Measurements from ENCODE around the gene IKBIP.
"Not testable (repeated sequence)": the region's sequence is repeated elsewhere in the genome, so short reads cannot be mapped to it uniquely, and the experiment has no call there.

Gene IKBIP
- 3.4 to 6.9 reads per million in 2 donors for total RNA-seq

DNA sequence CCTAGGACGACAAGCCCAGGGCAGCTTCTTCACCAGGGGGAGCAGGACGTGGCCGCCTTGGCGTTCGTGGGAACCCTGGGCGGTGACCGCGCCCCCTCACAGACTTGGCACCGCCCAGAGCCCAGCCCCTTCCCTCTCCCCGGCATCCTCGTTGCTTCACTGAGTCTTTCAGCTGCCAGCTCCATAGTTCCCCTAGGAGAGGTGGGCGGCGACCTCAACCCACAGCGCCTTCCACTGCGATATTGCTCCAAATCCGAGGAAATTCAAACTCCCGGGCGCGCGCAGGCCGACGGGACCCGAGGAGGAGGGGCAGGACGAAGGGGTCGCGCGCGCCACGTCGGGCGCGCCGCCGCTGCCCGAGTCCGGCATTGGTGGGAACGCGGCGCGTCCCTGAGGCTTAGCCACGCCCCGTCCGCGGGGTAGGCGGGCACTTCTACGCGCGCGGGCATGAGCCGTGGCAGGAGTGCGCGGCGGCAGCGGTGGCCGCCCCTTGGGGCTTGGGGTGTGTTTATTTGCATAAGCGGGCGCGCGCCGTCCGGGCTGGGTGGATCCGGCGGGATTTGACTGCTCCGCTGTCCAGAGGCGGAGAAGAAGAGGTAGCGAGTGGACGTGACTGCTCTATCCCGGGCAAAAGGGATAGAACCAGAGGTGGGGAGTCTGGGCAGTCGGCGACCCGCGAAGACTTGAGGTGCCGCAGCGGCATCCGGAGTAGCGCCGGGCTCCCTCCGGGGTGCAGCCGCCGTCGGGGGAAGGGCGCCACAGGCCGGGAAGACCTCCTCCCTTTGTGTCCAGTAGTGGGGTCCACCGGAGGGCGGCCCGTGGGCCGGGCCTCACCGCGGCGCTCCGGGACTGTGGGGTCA, at the start of gene IKBIP, which contains the start of gene APAF1:
Gene IKBIP (minus strand): TSS at position 77 of the 860 bp plus-strand sequence. CDS start 87 bp downstream, outside the sequence.
Gene APAF1 (plus strand): TSS at position 579 of the 860 bp plus-strand sequence. CDS start 3,070 bp downstream, outside the sequence.
- peak; percentile 93 to 97 (median 94) for DNase-seq

DNA sequence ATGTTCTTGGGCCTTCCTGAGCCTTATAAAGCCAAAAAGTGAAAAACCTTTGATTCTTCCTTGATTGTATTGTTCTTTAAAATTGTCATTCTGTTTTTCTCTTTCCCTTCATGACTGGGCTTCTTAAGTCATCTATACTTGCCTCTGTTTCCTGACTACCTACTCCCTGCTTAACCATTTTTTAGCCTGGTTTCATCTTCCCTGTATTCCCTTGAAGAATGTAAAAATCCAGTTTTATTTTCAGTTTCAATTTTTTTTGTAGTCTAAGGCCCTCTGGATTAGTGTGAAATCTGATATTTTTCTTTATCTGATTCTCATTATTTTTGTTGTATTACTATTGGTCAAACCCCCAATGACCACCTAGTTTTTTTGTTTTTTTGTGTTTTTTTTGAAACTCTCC, 46.8 kb upstream of the IKBIP start:
- no peak for DNase-seq

GRCh38 chr12:98686603-98687002, 42.0 kb upstream of the IKBIP start:
- DNase-seq, result no peak

DNA sequence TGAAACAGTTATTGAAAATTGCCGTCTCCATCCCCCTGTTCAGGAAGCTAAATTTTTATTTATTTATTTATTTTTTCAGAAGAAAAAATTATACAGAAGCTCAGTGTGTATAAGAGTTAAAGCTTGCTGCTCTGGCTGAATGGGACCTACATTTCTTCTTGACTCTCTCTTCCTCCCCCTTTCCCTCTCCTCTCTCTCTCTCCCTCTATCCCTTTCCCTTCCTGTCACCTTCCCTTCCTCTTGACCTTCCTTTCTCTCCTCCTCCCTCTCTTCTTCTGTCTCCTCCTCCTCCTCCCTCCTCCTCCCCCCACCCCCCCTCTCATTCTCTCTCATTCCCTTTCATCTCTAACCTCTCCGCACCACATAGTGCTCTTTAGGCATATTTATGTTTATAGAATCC, 39.6 kb upstream of the IKBIP start:
- DNase-seq, result no peak

DNA sequence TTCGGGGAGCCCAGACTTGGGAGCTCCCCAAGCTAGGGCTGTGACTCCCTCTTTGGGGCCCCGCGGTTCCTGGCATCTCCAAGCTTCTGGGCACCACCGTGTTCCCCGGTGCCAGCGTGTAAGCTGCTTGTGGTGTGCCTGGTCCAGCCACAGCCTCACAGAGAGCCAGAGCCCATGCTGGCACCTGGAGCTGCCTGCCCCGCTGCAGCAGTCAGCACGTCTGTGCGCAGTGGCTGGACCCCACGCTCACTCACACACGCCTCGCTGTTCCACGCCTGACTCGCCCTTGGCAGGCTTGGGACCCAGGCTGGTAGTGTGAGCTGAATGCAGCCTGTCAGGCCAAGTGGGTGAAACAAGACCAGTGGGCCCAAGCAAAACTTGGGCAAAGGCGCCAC, 35.0 kb upstream of the IKBIP start:
- no peak for DNase-seq

- DNase-seq, result no peak
Measured at GRCh38 chr12:98678946-98679610, 34.5 kb upstream of the IKBIP start.

DNA sequence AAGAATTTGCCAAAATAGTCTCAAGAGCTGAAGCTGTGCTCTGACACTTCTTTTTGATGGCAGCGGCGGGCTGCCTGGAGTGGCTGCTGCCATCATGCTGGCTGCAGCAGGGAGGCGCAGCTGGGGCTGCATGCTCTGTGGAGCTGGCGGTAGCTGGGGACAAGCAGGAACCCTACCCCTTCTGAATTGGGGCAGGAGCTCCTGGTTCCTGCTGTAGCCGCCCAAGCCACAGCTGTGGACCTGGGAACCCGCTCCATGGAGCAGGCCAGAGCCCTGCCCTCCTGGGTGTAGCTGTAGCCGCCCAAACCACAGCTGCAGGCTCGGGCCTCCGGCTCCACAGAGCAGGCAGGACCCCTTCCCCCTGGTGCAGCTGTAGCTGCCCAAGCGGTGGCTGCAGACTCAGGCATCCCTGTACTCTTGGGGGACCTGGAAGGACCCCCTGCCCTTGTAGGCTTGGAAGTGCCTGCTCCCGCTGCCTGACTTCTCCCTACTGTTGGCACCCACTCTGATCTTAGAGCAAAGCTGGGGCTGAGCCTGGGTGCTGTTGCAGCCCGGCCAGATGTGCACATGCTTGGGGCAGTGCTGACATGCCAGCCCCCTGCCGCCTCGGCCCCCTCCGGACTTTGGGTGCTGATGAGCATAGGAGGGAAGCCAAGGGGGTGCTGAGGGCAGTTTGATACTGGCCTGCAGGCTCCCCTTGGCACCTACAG, 33.8 kb upstream of the IKBIP start:
- no peak for DNase-seq

DNA sequence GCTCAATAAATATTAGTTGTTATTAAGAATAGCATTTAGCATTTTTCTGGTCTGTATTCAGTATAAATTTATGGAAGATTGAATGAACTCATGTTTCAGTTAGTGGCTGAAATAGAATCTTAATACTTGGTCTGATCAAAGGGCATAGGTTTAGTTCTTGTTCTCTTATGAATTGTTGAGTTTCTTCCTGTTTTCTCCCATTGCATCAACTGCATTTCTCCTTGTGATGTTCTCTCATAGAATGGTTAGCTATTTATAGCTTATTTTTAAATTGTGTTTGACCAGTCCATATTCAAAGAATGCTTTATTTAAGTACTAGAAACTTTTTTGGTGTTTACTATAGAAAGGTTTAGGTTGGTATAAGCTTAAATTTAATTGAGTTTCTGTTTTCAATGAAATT, 30.3 kb upstream of the IKBIP start:
- DNase-seq, result no peak

GRCh38 chr12:98671459-98671858, 26.9 kb upstream of the IKBIP start:
- no peak for DNase-seq

DNA sequence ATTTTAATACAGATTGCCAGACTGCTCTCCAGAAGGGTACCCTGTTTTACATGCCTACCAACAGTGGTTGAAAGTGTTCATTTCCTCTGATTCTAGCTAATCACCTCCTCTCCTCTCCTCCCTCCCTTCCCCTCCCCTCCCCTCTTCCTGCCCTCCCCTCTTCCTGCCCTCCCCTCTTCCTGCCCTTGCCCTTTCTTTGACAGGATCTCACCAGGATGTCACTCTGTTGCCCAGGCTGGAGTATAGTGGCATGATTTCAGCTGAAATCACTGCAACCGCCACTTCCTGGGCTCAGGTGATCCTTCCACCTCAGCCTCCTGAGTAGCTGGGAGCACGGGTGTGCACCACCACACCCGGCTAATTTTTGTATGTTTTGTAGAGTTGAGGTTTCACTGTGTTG, 25.2 kb upstream of the IKBIP start:
- peak in 1 of 5 experiments; percentile 42 for DNase-seq

- no peak for DNase-seq
Measured at GRCh38 chr12:98660521-98660920, 15.9 kb upstream of the IKBIP start.

DNA sequence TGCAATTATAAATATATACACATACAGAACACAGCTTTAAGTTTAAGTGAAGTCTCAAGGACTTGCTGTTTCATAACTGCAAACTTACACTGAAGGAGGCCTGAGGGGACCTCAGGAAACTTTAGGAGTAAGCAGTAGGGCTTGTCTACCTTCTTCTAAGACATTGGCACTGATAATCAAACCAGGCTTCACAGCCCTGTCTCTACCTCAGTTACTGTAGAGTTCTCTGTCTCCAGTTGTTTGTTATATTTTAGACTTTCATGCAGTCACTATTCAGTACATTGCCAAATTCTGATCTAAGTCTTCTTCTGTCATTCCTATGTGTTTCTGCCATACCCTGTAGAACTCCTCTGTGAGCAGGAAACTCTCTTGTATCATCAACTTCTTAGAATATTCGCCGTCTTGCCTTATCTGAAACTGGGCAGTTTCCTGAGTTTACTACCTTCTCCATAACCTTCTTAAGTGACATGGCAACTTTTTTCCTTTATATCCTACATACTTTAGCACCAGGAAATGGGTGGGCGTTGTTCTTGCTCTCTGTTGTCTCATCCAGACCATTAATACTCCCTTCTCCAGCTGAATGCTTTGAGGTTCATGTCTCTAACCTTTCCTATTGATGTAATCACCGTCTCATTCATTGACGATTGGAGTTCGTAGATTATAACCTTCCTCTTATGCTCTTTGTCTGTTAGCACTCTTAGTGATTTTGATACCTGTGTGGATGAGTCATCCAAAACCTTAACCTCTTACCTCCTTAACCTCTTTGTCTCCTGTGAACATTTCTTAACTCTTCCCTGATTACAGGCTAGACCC, 11.9 kb upstream of the IKBIP start:
- DNase-seq, result peak in 1 of 5 experiments; percentile 78

DNA sequence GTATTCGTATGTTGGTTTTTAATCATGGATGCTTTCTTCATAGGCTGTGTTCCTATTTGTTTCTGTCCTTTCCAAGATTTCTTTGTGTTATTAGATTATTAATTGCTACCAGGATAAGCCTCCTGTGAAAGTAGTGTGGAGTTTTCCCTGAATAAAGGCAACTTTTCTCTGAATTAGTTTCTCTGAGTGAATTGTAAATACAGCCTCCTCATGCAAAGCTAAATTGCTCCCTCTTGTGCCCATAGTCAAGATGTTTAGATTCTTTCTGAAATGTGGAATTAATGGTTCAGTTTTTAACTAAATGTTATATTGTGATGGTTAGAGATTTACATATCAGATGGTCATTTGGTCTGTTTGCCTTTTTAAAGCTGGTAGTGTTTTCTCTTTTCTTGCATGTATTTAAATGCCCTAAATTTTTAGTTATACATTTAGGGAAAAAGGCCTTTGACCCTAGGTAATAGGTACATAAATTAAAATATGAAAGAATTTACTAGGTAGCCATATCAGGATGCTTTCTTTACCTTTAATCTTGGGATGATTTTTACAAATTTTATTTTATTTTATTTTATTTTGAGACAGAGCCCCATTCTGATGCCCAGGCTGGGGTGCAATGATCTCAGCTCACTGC, 9.4 kb upstream of the IKBIP start:
- peak in 2 of 5 experiments; percentile 27 to 63 for DNase-seq

DNA sequence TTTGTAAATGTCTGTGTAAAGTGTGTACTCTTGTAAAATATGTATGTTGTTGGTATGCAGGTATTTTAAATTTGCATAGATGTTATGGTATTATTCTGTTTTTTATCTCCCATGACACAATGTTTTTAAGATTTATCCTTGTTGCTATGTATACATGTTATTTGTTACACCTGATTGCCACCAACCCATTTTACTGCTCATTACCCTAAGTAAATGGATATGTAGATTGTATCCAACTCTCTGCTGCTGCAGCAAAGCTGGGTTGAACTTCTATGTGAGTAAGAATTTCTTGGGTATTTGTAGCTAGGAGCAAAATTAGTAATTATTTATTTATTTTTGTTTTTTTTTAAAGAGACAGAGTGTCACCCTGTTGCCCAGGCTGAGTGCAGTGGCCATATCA, 6.7 kb upstream of the IKBIP start:
- DNase-seq, result no peak

DNA sequence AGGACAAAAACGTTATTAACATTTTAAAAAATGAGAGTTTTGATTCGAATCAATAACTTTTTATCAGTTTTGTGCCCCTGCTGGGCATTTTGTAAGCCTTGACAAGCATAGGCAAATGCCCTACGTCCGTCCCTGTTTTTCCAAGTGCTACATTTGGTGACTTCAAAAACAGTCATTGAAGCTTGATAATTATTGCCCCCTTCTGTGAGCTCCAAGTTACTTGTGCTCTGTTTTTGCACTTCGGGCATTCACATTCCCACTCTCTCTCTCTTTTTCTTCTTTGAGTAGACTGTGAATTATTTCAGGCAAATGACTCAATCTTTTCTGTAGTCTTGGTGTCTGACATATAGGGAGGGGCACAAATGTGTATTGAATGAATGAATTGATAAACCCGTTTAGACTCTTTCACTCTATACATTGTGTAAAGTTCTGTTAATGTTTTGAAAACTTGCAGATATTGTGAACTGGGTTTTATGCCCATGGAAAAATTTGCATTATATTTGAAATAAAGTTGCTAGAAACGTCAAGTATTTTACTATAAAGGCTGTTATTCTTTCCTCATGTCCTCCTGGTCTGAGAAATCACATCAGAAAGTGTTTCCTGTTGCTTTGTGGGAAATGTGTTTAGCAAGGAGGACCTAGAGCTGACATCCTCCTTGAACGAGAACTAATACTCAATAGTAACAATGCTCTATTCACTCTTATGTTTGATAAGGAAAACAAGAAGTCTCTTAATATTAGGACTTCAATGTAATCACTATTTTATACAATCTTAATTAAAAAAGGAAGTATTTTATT, 1.9 kb upstream of the IKBIP start:
- DNase-seq, result no peak

DNA sequence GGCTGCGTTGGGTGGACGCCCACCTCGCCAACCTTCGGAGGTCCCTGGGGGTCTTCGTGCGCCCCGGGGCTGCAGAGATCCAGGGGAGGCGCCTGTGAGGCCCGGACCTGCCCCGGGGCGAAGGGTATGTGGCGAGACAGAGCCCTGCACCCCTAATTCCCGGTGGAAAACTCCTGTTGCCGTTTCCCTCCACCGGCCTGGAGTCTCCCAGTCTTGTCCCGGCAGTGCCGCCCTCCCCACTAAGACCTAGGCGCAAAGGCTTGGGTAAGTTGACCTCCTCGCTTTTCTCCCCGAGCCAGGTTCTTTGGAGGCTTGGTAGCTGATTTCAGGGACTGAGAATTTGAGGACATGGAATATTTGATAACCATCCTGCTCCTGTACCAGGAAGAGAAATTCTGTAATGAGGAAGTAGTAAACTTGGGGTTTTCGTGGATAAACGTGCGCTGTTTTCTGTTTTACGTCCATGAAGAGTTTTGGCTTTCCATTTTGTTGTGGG, 1.0 kb upstream of the IKBIP start:
- DNase-seq, result peak in 2 of 5 experiments; percentile 0 to 16

- DNase-seq, result peak in 1 of 5 experiments; percentile 10
Measured at GRCh38 chr12:98644433-98644711, 216 bp downstream of the IKBIP start.

DNA sequence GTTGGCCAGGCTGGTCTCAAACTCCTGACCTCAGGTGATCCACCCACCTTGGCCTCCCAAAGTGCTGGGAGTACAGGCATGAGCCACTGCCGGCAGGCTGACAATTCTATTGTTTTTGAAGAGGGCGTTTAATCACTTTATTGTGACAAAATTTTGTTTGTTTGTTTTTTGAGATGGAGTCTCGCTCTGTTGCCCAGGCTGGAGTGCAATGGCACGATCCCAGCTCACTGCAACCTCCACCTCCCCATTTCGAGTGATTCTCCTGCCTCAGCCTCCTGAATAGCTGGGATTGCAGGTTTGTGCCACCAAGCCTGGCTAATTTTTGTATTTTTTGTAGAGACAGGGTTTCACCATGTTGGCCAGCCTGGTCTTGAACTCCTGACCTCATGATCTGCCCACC, 1.8 kb downstream of the IKBIP start:
- not testable (repeated sequence) for DNase-seq

DNA sequence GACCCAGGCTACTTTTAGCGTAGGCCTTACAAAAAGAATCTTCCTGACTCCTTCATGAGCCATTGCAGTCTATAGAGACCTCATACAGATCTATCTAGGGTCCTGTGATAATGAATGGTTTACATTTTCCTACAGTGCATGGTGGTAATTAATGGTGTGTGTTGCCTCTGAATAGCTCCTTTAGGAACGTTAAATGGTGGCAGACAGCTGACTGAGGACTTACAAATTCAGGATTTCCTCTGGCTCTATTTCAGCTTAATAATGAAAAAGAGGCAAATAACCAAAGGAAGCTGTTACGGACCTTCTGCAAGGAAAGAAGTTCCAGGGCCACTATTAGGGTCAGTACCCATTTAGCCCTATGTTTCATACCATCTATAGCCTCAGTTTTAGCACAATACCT, 5.1 kb downstream of the IKBIP start:
- no peak for DNase-seq

GRCh38 chr12:98638009-98638408, 6.6 kb downstream of the IKBIP start:
- no peak for DNase-seq

DNA sequence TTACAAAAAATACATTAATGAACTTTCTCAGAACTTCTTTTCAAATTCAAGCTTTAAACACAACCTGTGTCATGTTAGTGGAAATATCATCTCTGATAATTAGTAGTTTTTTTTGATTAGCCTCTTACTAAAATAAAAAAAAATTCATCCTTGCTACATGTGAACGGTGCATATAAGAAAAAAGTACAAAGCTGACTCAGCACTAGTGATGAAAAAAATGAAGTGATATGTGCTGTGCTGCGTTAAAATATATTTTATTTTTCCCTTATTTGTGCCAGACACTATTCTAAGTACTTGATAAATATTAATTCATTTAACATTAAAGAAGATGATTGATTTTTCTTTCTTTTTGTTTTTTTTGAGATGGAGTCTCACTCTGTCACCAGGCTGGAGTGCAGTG, 7.5 kb downstream of the IKBIP start:
- no peak for DNase-seq

Data from T-helper 2 cell (primary cell).